ENCODE measurements around the gene SLC25A23.

The SLC25A23 gene

DNA sequence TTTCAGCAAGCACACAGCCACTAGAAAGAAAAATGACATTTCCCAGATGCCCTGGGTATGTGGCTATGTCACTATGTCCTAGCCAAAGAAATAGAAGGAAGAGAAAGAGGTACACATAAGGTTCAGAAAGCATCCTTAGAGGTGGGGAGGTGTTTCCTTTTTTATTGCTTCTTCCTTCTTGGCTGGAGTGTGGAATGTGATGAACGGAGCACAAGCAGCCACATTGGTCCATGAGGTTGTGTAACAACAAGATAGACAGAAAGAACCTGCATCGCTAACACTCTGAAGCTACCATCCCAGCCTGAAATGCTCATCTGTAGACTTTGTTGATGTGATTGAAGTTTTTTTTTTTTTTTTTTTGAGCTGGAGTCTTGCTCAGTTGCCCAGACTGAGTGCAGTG, 6.7 kb downstream of the SLC25A23 start:
- TF ChIP-seq GATA3 (IDR thresholded peaks at IDR 0.05; ENCODE audit: low read depth, low read length) (no peak), GATA2 (IDR thresholded peaks at IDR 0.05; ENCODE audit: low read depth, low read length) (no peak)

DNA sequence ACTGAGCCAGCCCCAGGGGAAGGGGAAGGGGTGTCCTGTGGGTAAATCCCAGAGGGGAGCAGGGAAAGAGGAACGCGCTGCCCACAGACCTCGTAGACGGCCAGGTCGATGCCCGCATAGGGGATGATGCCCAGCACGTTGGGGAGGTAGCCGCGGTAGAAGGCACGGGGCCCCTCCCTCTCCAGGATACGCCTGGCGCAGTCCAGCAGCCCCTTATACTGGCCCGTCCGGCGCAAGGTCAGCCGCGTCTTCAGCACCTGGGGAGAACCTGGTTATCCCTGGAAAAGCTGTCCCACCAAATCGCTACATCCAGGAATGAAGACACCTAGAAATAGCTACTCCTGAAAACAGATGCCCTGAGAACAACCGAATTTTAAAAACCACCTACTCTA, 7.4 kb downstream of the SLC25A23 start:
- TF ChIP-seq GATA2 (IDR thresholded peaks at IDR 0.05; ENCODE audit: low read depth, low read length) = no peak
- TF ChIP-seq GATA3 (IDR thresholded peaks at IDR 0.05; ENCODE audit: low read depth, low read length) = no peak

DNA sequence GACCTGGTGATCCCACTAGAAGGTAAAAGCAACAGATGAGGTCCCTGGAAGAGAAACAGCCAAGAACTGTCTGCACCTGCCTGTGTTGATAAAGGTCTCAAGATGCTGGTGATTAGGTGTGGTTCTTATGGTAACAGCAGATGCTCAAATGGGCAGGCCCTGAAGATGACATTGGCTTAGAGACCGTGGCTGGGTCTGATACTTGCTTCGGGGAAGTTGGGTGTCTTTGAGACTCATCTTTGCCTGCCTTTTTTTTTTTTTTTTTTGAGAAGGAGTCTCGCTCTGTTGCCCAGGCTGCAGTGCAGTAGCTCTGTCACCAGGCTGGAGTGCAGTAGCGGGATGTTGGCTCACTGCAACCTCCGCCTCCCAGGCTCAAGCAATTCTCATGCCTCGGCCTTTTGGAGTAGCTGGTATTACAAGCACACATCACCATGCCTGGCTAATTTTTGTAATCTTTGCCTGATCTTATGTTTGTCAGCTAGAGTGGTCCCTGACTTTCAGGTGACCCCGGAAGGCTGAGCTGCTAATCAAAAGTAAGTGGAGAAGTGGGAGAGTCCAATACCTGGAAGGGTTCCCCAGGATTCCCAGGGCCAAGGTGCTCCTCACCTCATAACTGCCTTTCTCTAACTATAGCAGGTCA, 7.9 kb downstream of the SLC25A23 start:
- TF ChIP-seq GATA3 (IDR thresholded peaks at IDR 0.05; ENCODE audit: low read depth, low read length) = no peak
- TF ChIP-seq GATA2 (IDR thresholded peaks at IDR 0.05; ENCODE audit: low read depth, low read length) = no peak

DNA sequence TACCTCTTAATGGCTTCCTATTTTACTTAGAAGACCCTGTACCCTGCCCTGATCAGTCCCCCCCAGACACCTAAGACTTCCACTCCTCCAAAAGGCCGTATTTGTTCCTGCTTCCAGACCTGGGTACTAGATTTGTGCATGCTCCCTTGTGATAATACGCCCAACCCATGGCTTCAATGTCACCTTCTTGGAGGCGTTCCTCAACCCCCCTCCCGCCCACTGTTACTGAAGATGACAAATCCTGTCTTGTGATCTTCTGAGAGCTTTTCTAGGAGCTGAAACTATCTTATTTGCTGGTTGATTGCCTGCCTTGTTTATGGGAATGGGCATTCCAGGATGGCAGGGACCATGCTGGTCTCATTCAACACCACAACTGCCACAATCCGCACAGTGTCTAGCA, 9.4 kb downstream of the SLC25A23 start:
- TF ChIP-seq GATA3 (IDR thresholded peaks at IDR 0.05; ENCODE audit: low read depth, low read length) (no peak), GATA2 (IDR thresholded peaks at IDR 0.05; ENCODE audit: low read depth, low read length) (no peak)

DNA sequence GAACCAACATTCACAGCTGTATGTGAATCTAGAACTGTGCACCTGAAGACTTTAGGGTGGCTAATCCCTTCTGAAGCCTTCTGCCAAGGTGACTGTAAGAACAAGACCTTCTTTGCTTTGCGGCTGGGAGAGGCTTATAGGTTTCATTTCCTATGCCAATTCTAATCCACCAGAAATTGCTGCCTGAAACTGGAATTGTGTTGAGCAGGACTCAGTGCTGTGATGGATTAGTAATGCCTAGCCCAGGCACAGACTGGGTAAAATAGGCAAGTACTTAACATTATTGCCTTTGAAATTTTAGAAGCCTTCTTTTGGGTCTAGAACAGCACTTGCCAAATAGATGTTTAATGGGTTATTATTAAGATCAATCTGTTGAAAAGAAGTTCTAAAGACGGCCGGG, 11.5 kb downstream of the SLC25A23 start:
- TF ChIP-seq GATA2 (IDR thresholded peaks at IDR 0.05; ENCODE audit: low read depth, low read length) (no peak), GATA3 (IDR thresholded peaks at IDR 0.05; ENCODE audit: low read depth, low read length) (no peak)

DNA sequence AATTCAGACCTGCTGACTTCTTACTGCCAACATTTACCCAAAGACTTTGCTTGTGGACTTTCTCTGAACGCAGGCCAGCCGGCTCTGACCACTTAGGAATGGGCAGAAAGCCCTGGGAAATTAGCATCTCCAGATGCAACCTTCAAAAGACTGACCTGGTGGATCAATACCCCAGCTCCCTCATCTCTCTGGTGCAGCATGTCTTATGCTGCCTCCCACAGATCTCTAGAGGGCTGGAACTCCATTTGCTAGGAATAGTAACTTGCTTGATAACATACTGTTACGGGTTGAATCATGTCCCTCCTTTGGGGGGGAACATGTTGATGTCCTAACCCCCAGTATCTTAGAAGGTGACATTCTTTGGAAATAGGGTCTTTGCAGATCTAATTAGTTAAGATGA, 13.1 kb downstream of the SLC25A23 start:
- TF ChIP-seq GATA2 (IDR thresholded peaks at IDR 0.05; ENCODE audit: low read depth, low read length) (no peak), GATA3 (IDR thresholded peaks at IDR 0.05; ENCODE audit: low read depth, low read length) (no peak)

DNA sequence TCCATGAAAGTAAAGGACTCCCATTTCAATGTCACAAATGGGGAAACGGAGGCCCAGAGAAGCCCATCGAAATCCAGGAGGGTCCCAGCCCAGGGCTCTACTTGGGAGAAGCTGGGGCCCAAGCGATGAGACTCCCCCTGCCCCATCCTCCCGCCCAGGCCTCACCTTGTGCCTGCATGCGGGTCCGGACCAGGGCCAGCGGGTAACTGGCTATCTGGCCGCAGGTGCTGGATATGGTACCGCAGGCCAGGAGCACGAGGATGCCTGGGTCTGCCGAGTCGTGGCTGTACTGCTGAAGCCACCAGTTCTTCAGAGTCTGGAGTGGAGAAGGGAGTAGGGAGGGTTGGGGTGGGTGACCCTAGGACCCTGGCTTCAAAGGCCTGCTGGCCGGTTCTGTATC, 15.6 kb downstream of the SLC25A23 start:
- TF ChIP-seq GATA3 (IDR thresholded peaks at IDR 0.05; ENCODE audit: low read depth, low read length) = no peak
- TF ChIP-seq GATA2 (IDR thresholded peaks at IDR 0.05; ENCODE audit: low read depth, low read length) = no peak

DNA sequence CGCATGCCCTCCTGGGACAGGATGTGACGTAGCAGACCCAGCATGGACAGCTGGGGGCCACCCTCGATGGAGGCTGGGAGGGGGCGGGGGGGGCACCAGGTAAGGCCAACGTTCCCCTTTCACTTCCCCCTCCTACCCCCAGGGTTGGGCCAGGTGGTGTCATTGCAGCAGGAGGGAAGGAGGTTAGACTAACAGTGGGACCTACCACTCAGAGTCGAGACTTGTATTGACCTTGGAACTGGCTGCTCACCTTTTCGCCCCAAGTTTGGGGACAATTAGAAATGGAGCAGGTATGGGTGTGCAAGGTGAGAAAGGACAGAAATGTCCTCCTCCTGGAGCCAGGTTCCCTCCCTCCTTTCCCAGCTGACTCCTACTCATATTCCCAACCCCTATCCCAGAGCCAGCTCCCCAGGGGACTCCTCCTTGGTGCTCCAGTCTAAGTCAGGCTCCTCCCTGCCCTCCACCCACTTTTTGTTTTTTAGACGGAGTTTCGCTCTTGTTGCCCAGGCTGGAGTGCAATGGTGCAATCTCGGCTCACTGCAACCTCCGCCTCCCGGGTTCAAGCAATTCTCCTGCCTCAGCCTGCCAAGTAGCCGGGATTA, 17.4 kb downstream of the SLC25A23 start:
- TF ChIP-seq GATA3 (IDR thresholded peaks at IDR 0.05; ENCODE audit: low read depth, low read length) = no peak
- TF ChIP-seq GATA2 (IDR thresholded peaks at IDR 0.05; ENCODE audit: low read depth, low read length) = no peak

DNA sequence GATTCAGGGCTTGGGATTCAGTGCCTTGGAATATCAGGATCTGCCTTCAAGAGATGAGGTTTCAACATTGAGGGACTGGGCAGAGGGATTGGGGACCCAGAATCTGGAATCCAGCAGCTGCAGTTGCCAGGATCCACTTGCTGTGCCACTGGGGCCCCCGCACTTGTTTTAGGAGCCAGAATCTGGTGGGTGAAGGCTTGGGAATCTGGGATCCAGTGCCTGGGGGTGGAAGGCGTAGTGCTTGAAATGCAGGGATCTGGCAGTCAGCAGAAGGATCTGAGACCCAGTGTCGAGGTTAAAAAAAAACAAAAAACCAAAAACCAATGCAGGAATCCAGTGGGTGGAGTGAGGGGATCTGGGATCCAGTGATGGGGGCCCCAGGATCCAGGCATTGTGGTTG, 18.7 kb downstream of the SLC25A23 start:
- TF ChIP-seq GATA3 (IDR thresholded peaks at IDR 0.05; ENCODE audit: low read depth, low read length) = no peak
- TF ChIP-seq GATA2 (IDR thresholded peaks at IDR 0.05; ENCODE audit: low read depth, low read length) = no peak

DNA sequence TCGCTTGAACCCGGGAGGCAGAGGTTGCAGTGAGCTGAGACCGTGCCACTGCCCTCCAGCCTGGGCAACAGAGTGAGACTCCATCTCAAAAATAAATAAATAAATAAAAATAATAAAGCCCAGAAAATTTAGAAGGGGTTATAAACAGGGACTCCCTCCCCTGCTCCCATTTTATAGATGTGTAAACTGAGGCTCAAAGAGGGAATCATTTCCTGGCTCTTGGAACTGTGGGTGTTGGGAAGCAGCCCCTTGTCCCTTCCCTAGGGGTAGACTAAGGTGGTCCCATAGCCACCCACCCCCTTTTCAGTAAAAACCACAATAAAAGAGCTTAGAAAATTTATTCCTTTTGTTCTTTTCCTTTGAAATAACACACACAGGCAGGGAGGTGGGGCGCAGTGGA, 19.8 kb downstream of the SLC25A23 start:
- TF ChIP-seq GATA2 (IDR thresholded peaks at IDR 0.05; ENCODE audit: low read depth, low read length) (no peak), GATA3 (IDR thresholded peaks at IDR 0.05; ENCODE audit: low read depth, low read length) (no peak)

DNA sequence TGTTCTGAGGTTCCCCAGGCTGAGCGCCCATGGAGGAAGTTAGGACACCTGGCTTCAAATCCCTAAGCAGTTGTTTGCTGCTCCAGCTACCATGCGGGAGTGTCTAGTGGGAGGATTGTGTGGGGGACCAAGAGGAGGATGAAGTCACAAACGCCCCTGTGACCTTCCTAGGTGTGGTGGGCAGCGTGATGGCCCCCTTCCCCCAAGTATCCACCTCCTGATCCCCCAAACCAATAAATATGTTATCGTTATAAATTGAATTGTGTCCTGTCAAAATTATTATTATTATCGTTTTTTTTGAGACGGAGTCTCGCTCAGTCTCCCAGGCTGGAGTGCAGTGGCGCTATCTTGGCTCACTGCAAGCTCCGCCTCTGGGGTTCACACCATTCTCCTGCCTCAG, 25.9 kb downstream of the SLC25A23 start, which contains the start of gene SLC25A41:
Gene SLC25A41, minus strand, starts transcription at position 101 of the 400 bp plus-strand sequence. Its CDS starts 70 bp downstream, at position 31.
- TF ChIP-seq GATA2 (IDR thresholded peaks at IDR 0.05; ENCODE audit: low read depth, low read length) (no peak), GATA3 (IDR thresholded peaks at IDR 0.05; ENCODE audit: low read depth, low read length) (no peak)

DNA sequence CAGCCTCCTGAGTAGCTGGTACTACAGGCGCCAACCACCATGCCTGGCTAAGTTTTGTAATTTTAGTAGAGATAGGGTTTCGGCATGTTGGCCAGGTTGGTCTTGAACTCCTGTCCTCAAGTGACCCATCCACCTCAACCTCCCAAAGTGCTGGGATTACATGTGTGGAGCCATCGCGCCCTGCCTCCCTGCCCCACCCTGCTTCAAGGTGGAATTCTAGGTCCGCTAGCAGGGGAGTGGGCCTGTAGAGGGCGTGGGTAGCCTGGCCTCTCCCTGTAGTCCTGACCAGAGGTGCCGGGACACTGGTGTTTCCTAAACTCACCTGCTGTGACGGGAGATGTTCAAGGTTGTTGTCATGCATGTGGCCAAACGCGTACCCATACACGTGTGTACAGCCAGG, 26.4 kb downstream of the SLC25A23 start:
- TF ChIP-seq GATA2 (IDR thresholded peaks at IDR 0.05; ENCODE audit: low read depth, low read length) = no peak
- no peak for TF ChIP-seq GATA3 (IDR thresholded peaks at IDR 0.05; ENCODE audit: low read depth, low read length)

DNA sequence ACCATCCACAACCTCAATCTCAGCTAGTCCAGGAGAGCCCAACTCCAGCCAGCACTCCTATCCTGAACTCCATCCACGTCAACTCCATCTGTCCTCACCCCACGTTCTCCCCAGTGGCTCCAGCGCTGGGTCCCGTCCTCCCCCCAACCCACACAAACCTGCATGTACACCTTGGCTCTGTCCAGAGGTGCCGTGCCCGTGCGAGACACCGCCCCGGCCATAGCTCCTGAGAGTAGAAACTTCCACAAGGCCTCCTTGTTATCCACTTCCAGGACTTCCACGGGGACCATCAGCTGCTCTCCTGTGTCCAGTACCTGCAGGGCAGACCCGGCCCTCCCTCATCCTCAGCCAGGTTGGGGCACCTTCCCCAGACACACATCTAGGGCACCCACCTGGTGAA, 27.7 kb downstream of the SLC25A23 start:
- no peak for TF ChIP-seq GATA3 (IDR thresholded peaks at IDR 0.05; ENCODE audit: low read depth, low read length)
- no peak for TF ChIP-seq GATA2 (IDR thresholded peaks at IDR 0.05; ENCODE audit: low read depth, low read length)

DNA sequence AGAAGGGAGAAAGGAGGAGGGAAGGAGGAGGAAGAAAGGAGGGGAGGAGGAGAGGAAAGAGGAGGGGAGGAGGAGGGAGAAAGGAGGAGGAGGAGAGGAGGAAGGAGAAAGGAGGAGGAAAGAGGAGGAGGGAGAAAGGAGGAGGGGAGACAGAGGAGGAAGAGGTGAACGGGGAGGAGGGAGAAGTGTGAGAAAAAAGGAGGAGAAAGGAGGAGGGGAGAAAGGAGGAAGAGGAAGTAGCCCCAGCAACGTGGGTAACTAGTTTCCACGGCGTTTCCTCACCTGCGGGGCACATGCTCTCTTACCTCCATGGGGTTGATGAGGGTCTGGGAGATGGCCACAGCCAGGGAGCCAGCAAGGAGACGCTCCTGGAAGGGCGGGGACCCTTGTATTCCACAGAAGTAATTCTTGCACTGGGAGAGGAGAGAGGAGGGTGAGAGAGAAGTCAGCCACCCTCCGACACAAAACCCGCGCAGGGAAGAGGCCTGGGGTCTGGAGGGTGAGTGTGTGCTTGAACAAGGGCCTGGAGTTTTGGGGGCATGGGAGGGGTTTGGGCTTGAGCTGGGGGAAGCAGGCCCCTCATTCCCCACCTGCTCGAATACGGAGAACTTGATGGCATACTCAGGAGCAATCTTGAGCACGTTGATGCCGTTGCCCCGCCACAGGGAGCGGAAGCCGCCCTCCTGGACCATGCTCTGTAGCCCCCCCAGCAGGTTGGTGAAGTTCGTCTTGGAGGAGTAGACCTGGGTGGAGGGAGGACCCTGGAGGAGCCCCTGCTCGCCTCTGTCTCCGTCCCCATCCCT, 30.0 kb downstream of the SLC25A23 start:
- TF ChIP-seq GATA3 (IDR thresholded peaks at IDR 0.05; ENCODE audit: low read depth, low read length) = no peak
- TF ChIP-seq GATA2 (IDR thresholded peaks at IDR 0.05; ENCODE audit: low read depth, low read length) = no peak

DNA sequence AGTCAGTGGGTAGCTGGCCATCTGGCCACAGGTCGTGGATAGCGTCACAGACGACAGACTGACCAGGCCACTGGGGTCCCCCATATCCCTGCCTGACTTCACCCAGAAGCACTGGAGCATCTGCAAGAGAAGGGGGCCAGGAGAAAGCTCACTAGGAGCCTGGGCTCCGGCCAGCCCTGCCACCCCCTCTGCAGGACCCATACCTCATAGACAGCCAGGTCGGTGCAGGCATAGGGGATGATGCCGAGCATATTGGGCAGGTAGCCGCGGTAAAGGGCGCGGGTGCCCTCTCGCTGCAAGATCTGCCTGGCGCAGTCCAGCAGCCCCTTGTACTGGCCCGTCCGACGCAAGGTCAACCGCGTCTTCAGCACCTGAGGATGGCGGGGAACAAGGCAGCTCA, 32.5 kb downstream of the SLC25A23 start:
- no peak for TF ChIP-seq GATA3 (IDR thresholded peaks at IDR 0.05; ENCODE audit: low read depth, low read length)
- TF ChIP-seq GATA2 (IDR thresholded peaks at IDR 0.05; ENCODE audit: low read depth, low read length) = no peak
